GM11168 (cell line): ENCODE data around the gene LAMC2.
"Not testable (repeated sequence)": the region's sequence is repeated elsewhere in the genome, so short reads cannot be mapped to it uniquely, and the experiment has no call there.

Source experiments
- in situ Hi-C: fragments of 300-500 bp; cut with MboI; formaldehyde crosslinking; loops from one replicate; pipeline ENCODE4 v1.12.0; 2022; ENCODE audit warnings: low sequenced_read_pairs; ENCODE audit not compliant: unreplicated experiment

The LAMC2 gene

GRCh38 chr1:183185941-183186490 lies at the start of gene LAMC2:
Gene LAMC2 (plus strand): TSS chr1:183186264. CDS start chr1:183186353, 89 bp downstream.
- in situ Hi-C loops: no loop called here

- in situ Hi-C loops: no loop called here
Observed at GRCh38 chr1:183137782-183138181, 48.3 kb upstream of the LAMC2 start.

- in situ Hi-C loops: no loop called here
Observed at GRCh38 chr1:183138301-183138700, 47.8 kb upstream of the LAMC2 start.

- in situ Hi-C loops: no loop called here
Observed at GRCh38 chr1:183139281-183139942, 46.7 kb upstream of the LAMC2 start.

- in situ Hi-C loops: no loop called here
Observed at GRCh38 chr1:183140633-183141032, 45.4 kb upstream of the LAMC2 start.

GRCh38 chr1:183142171-183142570 lies 43.9 kb upstream of the LAMC2 start:
- in situ Hi-C loops: no loop called here

GRCh38 chr1:183143576-183144315 lies 42.3 kb upstream of the LAMC2 start:
- in situ Hi-C loops: no loop called here

- in situ Hi-C loops: no loop called here
Observed at GRCh38 chr1:183144752-183145151, 41.3 kb upstream of the LAMC2 start.

- in situ Hi-C loops: no loop called here
Observed at GRCh38 chr1:183147735-183148134, 38.3 kb upstream of the LAMC2 start.

GRCh38 chr1:183148599-183148998 lies 37.5 kb upstream of the LAMC2 start:
- in situ Hi-C loops: no loop called here

GRCh38 chr1:183149273-183149672 lies 36.8 kb upstream of the LAMC2 start:
- in situ Hi-C loops: no loop called here

- in situ Hi-C loops: not testable (repeated sequence)
Observed at GRCh38 chr1:183150032-183150431, 36.0 kb upstream of the LAMC2 start.

- in situ Hi-C loops: no loop called here
Observed at GRCh38 chr1:183150445-183150844, 35.6 kb upstream of the LAMC2 start.

GRCh38 chr1:183152180-183152579 lies 33.9 kb upstream of the LAMC2 start:
- in situ Hi-C loops: no loop called here

- in situ Hi-C loops: no loop called here
Observed at GRCh38 chr1:183155939-183156338, 30.1 kb upstream of the LAMC2 start.

- in situ Hi-C loops: no loop called here
Observed at GRCh38 chr1:183159960-183160359, 26.1 kb upstream of the LAMC2 start.

GRCh38 chr1:183161391-183161790 lies 24.7 kb upstream of the LAMC2 start:
- in situ Hi-C loops: no loop called here

GRCh38 chr1:183163316-183163715 lies 22.7 kb upstream of the LAMC2 start:
- in situ Hi-C loops: no loop called here

- in situ Hi-C loops: no loop called here
Observed at GRCh38 chr1:183164340-183164739, 21.7 kb upstream of the LAMC2 start.

GRCh38 chr1:183164963-183165362 lies 21.1 kb upstream of the LAMC2 start:
- in situ Hi-C loops: no loop called here

- in situ Hi-C loops: no loop called here
Observed at GRCh38 chr1:183165456-183165855, 20.6 kb upstream of the LAMC2 start.

- in situ Hi-C loops: no loop called here
Observed at GRCh38 chr1:183166454-183166853, 19.6 kb upstream of the LAMC2 start.
